ENCODE data around the gene FAM168A.

GRCh38 chr11:73473252-73473651 lies 124.7 kb downstream of the FAM168A start:
- TF ChIP-seq, protein P1, sequence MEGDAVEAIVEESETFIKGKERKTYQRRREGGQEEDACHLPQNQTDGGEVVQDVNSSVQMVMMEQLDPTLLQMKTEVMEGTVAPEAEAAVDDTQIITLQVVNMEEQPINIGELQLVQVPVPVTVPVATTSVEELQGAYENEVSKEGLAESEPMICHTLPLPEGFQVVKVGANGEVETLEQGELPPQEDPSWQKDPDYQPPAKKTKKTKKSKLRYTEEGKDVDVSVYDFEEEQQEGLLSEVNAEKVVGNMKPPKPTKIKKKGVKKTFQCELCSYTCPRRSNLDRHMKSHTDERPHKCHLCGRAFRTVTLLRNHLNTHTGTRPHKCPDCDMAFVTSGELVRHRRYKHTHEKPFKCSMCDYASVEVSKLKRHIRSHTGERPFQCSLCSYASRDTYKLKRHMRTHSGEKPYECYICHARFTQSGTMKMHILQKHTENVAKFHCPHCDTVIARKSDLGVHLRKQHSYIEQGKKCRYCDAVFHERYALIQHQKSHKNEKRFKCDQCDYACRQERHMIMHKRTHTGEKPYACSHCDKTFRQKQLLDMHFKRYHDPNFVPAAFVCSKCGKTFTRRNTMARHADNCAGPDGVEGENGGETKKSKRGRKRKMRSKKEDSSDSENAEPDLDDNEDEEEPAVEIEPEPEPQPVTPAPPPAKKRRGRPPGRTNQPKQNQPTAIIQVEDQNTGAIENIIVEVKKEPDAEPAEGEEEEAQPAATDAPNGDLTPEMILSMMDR (IDR thresholded peaks at IDR 0.05): no peak
- no peak for TF ChIP-seq POLR2A (IDR thresholded peaks at IDR 0.05)

Data from ovary (tissue), 3 donors.